HEK293T (cell line): ENCODE results near the gene PGAP2.

Experiments used
- ELF4 ChIP-seq: fragments of 450-650 bp; IDR thresholded peaks from 2 replicates; pipeline ENCODE4 v1.6.1; 2017; ENCODE audit warnings: antibody characterized with exemption
- FOXM1 ChIP-seq: fragments of 450-650 bp; IDR thresholded peaks from 2 replicates; pipeline ENCODE4 v1.6.1; 2017; ENCODE audit warnings: mild to moderate bottlenecking, borderline replicate concordance
- SP1 ChIP-seq: fragments of 450-650 bp; IDR thresholded peaks from 2 replicates; pipeline ENCODE4 v1.6.1; 2017

- no peak for TF ChIP-seq ELF4
- TF ChIP-seq FOXM1: no peak
- no peak for TF ChIP-seq SP1
Observed at GRCh38 chr11:3795131-3796001, 13.0 kb upstream of the PGAP2 start.
